SK-N-MC (cell line): ENCODE data around the gene GPR156.

Experiments
- DNase-seq: peaks from one replicate; pipeline ENCODE4 v3.0.0-alpha.2; 2011; ENCODE audit warnings: low read depth, low spot score
- H3K27ac ChIP-seq: fragments of 200-600 bp; sonication (generic); 2 replicates; pipeline ENCODE4 v1.5.1; 2016; ENCODE audit warnings: mixed run types
- H3K36me3 ChIP-seq: fragments of 200-600 bp; sonication (generic); 2 replicates; pipeline ENCODE4 v1.6.1; 2017; ENCODE audit warnings: antibody characterized with exemption, low read length, mixed read lengths; ENCODE audit not compliant: insufficient read depth
- H3K4me3 ChIP-seq: fragments of 200-600 bp; sonication (generic); 2 replicates; pipeline ENCODE4 v1.5.1; 2016
- H3K9ac ChIP-seq: fragments of 200-600 bp; sonication (generic); 2 replicates; pipeline ENCODE4 v1.8.0; 2017; ENCODE audit warnings: mixed run types, mixed read lengths; ENCODE audit not compliant: insufficient read length
- H3K9me3 ChIP-seq: fragments of 200-600 bp; sonication (generic); 2 replicates; pipeline ENCODE4 v1.6.1; 2017; ENCODE audit warnings: low read depth, mild to moderate bottlenecking, antibody characterized with exemption, low read length, moderate library complexity, mixed read lengths
- EZH2 ChIP-seq: fragments of 200-600 bp; sonication (generic); IDR thresholded peaks from one replicate; pipeline ENCODE4 v1.6.1; 2017; ENCODE audit warnings: antibody characterized with exemption
- FOXP2 ChIP-seq: optimal IDR thresholded peaks from 2 replicates; pipeline ENCODE3; 2011; ENCODE audit warnings: mild to moderate bottlenecking, moderate library complexity; ENCODE audit not compliant: insufficient read depth; ENCODE audit errors: extremely low read length, control extremely low read depth
- POLR2AphosphoS5 ChIP-seq: IDR thresholded peaks from 2 replicates; pipeline ENCODE4 v1.6.1; 2012; ENCODE audit warnings: mild to moderate bottlenecking, low read depth, low read length, borderline replicate concordance

The GPR156 gene

DNA sequence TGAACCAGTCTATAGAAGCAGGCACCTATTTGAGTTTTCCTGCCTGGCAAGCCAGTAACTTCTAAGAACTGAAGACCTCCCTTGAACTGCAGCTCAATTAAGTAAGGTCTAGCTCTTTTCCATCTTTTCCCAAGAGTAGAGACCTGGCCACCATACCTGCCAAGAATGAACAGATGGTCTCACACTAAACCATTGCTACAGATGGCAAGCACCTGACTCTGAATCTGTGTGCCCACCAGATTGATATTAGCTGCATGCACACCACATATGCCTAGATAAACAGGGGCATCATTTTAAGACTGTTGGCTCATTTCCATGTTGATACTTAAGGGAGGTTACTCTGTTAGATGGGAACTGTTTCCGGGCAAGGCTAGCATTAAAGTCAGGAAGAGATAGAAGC is 156.0 kb downstream of the GPR156 start:
- no peak overlapping the region for H3K4me3 ChIP-seq
- TF ChIP-seq POLR2AphosphoS5, result no peak
- no peak for TF ChIP-seq EZH2
- no peak for TF ChIP-seq FOXP2
- H3K27ac ChIP-seq, result no peak overlapping the region
- DNase-seq, result no peak
- H3K9ac ChIP-seq, result no peak overlapping the region
- H3K36me3 ChIP-seq, result no peaks in the 10 kb centered on the region
- H3K9me3 ChIP-seq, result no peaks in the 10 kb centered on the region

DNA sequence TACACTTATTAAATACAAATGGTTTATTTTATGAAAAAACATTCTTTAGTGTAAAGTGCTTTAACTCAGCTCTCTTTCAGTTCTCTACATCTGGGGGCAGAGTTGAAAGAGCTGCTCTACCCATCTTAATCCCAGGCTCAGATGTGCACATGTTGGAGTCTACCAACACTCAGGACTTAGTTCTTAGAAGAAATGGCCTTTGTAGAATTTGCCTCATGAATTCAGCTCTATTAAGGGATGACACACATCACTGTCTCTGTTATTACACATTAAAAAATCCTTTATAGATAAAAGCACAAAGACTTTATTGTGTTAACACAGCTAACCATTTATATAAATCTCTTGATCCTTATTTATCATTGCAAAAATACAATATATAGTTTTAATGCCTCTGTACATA is 159.0 kb downstream of the GPR156 start:
- H3K27ac ChIP-seq, result no peak overlapping the region
- no peaks in the 10 kb centered on the region for H3K9me3 ChIP-seq
- TF ChIP-seq FOXP2, result no peak
- no peak for TF ChIP-seq POLR2AphosphoS5
- TF ChIP-seq EZH2, result no peak
- DNase-seq, result no peak
- H3K9ac ChIP-seq, result no peak overlapping the region
- H3K36me3 ChIP-seq, result no peaks in the 10 kb centered on the region
- no peak overlapping the region for H3K4me3 ChIP-seq

DNA sequence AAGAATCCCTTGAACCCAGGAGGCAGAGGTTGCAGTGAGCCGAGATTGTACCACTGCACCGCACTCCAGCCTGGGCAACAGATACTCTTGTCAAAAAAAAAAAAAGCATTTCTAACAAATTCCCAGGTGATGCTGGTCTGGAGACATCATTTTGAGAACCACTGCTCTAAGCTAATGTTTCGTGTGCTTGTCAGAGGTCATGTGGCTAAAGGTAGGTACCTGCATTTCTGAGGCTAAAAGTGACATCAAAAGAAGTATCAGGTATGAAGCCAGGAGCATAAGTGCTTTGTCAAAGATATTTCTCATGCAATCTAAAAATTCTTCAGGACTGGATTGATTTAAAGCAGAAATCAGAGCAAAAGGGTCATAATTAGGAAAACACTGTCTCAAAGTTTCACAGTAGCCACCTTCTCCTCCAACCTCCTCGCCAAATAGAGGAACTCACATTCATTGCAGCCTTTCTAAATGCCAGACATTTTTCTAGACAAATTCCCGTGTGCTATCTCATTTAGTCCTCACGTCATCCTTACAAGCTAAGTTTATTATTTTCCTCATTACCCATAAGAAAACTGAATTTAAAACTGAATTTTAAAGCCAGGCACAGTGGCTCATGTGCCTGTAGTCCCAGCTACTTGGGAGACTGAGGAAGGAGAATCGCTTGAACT is 165.0 kb downstream of the GPR156 start:
- no peak overlapping the region for H3K9ac ChIP-seq
- no peaks in the 10 kb centered on the region for H3K9me3 ChIP-seq
- DNase-seq, result no peak
- TF ChIP-seq EZH2 (no peak), POLR2AphosphoS5 (no peak), FOXP2 (no peak)
- no peak overlapping the region for H3K27ac ChIP-seq
- no peaks in the 10 kb centered on the region for H3K36me3 ChIP-seq
- no peak overlapping the region for H3K4me3 ChIP-seq
